SH-SY5Y (cell line): Measurements from ENCODE around the gene ANKMY1.

ENCODE experiments used
- GATA2 ChIP-seq: IDR thresholded peaks from 2 replicates; pipeline ENCODE4 v1.6.1; 2011; ENCODE audit warnings: mild to moderate bottlenecking, low read depth, low read length
- GATA3 ChIP-seq: IDR thresholded peaks from 2 replicates; pipeline ENCODE4 v1.6.1; 2011; ENCODE audit warnings: low read depth, mild to moderate bottlenecking, low read length, moderate library complexity

ANKMY1 gene

DNA sequence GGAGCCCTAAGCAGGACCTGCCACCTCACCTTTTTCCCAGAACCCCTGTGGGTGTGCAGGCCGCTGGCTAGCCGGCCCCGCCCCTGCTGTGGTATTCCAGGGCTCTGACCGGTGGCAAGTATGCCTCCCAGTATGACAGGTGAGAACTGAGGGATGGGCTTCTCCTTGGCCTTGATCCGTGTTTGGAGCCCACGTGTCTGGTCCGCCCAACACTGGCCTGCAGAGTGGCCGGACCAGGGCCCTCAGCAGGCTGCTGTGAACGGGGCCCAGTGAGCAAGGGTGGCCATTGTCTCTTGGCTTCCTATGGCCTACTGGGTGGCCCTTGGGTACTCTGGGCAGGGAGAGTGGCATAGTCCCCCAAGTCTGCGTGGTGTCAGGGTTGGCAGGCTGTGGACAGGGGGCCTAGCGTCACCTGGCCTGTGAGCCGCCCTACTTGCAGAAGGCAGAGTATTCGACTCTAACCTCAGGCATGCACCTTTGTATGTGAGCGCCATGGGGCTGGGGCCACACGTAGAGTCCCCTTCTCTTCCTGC lies 12.3 kb upstream of the ANKMY1 start:
- TF ChIP-seq GATA3 (no peak), GATA2 (no peak)

DNA sequence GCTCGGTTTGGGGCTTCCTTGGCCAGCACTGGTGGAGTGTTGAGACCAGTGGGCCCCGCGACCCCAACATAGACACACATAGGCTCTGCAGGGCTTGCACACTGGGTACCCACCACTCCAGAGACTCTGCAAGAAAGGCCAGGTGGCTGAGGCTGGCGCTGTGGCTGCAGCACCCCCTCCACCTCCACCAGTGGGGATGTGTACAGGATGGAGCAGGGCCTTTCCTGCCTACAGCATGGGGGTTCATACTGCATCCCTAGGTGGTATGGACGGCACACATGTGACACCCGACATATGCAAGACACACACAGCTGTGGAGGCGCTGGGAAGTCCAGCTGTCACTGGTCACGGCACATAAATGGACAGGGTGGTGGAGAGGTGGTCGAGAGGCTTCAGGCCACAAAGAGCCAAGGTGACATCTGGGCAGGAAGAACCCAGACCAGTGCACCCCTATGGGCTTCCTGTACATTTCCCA lies 11.8 kb upstream of the ANKMY1 start:
- TF ChIP-seq GATA2 (no peak), GATA3 (no peak)

DNA sequence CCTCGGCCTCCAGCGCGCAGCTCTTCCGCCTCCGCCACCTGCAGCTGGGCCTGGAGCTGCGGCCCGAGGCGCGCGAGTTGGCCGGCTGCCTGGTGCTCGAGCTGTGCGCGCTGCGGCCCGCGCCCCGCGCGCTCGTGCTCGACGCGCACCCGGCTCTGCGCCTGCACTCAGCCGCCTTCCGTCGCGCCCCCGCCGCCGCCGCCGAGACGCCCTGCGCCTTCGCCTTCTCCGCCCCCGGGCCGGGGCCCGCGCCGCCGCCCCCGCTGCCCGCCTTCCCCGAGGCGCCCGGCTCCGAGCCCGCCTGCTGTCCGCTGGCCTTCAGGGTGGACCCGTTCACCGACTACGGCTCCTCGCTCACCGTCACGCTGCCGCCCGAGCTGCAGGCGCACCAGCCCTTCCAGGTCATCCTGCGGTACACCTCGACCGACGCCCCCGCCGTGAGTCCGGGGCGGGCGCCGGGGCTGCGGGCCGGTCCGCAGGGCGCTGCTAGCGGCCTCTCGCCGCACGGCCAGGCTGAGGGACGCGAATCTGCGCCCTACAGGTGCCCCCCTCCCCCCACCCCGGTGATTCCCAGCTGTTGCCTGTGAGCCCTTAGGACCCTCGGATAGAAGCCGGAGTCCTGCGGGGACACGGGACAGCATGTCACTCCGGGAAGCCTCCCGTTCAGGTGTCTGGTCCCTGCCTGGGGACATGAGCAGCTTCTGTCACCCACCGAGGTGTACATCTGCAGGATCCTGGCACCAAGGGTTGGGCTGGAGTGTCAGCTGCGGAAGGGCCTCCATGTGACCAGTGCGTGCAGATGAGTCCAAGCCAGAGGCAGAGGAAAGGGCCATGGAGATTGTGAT lies 11.1 kb upstream of the ANKMY1 start:
- TF ChIP-seq GATA3 (no peak), GATA2 (no peak)

DNA sequence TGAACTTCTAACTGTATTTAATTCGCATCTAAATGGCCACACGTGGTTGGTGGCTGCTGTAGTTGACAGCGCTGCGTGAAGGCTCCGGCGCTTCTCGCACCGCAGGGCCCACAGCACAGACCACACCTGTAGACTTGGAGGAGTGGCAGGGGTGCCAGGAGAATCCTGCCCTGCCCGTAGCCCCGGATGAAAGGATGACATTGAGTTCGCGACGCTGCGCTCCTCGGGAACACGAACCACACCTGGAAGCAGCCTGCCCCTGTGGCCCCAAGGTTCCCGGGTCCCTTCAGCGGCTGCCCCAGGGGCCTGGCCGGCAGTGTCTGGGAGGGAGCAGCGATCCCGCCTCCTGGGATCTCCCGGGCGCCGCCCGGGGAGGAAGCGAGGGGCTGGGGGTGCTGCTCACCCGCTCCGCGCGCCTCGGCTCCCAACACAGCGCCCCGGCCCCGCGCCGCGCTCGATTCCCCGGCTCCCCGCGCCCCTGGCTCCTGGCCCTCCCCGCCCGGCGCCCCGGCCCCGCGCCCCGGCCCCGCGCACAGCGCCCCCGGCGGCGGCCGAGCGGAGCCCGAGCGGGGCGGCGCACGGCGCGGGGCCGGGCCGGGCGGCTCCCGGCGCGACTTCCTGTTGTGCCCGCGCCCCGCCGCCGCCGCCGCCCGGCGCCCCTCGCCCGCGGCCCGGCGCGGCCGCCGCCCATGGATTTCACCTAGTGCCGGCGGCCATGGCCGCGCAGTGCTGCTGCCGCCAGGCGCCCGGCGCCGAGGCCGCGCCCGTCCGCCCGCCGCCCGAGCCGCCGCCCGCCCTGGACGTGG lies 10.3 kb upstream of the ANKMY1 start, which contains the start of gene RNPEPL1:
TSS of gene RNPEPL1 (plus strand) at position 613 of the 806 bp plus-strand sequence. CDS start at position 716, 103 bp downstream.
- TF ChIP-seq GATA2: no peak

DNA sequence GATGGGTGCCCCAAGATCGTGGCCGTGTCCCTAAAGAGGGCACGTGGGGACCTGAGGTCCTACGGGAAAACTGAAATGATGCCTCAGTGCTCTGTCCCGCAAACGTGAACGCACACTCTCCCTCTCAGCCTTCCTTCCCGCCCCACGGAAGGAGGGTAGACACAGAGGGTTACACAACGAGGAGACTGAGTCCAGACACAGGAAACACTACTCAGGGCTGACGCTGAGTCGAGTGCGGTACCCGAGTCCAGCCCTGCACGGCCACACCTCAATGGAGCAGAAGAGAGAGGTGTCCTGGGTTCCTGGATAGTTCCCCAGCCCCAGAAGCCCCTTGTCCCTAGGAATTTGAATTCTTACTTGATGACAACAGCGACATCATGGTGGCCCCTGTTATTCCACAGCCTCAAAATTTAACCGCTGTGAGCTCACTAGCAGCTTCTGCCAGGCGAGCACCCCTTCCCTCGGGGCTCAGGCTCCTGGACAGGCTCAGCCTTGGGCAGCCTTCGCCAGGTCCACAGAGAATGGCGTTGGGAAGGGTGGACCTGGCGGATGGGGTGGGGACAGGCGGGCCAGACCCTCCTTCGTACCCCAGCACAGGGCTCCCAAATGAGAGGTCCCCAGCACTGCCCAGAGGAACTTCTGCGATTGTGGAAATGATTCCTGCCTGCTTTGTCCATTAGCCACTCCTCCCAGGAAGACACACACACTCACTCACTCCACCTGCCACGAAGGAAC lies 9.5 kb upstream of the ANKMY1 start:
- TF ChIP-seq GATA2: no peak
- TF ChIP-seq GATA3: no peak

DNA sequence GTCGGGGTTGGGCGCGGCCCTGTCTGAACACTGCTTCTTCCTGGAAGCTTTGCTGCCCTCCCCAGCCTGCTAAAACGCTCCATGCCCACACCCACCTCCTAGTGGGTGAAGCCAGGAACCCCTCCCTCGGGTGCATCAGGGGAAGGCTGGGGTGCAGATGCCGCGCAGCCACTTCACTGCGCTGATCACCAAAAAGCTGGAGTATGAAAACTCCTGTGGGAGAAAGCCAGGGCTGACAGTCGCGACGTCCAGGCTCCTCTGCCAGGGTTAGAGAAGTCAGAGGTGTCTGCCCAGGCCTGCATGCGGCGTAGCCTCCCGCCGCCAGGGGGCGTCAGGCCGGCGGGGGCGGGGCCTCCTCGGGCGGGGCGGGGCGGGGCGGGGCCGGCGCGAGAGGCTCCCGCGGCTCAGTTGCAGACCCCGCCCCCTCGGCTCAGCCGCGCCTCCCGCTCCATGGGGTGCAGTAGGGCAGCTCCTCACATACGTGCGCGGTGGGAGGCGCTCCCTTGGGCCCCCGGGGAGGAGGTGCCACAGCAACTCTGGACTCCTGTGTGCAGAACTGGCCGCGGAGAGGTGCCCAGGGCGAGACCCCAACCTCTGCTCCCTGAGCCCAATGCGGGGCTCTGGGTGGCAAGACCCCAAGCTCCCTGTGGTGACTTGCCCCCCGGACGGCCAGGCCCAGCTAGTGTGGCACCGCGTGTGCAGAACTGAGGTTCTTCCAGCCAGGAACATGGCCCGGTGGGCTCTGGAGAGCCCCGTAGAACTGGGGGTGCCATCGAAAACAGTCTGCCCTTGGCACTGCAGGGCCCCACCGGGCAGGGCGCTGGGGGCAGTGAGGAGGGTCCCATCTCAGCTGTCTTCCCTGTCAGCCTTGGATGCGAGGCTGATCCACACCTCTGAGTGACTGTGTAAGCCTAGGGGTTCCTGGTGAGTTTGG lies 8.7 kb upstream of the ANKMY1 start:
- TF ChIP-seq GATA3: no peak
- TF ChIP-seq GATA2: no peak

DNA sequence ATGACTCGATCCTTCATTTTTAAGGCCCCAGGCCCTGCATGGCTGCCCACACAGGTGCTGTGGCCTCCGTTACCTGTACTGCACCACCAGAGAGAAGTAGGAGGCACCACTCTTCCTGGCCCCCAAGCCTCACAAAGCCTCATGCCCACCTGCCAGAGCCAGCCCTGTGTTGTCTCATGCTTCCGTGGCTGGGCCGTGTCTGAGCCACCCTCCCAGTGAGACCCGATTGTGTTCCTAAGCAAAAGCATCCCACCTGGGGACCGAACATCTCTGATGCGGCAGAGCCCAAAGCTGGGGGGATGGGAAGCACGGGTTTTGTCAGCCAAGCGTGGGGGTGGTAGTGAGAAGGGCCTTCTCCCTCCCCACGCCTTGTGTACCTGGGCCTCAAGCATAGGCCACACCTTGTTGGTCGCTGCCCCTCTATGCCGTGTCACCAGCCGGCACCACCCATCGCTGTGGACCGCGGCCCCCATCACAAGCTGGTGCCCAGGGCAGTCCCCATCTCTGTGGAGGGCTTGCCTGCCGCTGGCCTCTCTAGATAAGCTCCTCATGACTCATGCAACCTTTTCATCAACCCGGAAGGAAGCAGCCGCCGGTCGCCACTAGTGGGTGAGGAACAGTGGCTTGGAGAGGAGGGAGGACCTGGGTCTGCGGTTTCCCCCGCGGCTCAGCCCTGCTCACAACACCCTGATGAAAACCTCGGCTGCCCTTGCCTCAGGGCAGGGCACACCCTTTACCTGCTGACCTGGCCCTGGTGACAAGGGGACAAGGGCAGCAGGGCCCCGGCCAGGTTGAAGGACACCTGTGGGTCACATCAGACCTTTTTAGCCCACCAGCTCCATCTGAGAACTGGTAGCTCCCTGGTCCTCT lies 7.8 kb upstream of the ANKMY1 start:
- no peak for TF ChIP-seq GATA3
- no peak for TF ChIP-seq GATA2

DNA sequence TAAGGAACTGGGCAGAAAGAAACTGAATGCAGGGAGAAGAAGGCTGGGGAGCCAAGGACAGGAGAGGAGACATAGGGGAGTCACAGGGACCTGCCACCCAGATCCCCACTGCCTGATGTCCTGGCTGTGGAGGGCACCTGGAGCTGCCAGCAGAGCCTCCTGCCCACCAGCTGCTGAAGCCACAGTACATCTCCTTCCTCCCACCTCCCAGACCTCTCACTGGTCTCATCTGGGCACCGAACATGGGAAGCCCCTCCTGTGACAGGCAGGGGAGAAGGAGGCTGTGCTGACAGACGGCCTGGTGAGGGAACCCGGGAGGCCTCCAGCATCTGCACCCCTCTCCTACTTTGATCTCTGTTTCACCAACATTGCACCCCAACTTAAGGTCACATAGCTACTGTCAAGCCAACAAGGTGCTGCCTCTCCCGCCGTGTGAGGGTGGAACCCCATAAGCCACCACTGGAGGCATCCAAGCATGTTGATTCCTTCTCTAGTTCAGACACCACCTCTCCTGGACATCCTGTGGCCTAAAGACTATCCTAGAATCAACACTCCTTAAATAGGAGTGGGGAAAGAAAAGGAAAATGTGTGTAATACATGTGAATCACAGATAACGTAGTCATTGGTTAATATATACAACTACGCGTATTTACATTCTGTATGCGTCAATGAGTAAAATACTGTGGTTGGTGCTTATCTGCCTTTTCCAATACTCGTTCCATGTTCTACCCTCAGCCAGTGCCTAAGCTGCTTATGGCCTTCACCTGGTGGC lies 7.0 kb upstream of the ANKMY1 start:
- TF ChIP-seq GATA3 (no peak), GATA2 (no peak)

DNA sequence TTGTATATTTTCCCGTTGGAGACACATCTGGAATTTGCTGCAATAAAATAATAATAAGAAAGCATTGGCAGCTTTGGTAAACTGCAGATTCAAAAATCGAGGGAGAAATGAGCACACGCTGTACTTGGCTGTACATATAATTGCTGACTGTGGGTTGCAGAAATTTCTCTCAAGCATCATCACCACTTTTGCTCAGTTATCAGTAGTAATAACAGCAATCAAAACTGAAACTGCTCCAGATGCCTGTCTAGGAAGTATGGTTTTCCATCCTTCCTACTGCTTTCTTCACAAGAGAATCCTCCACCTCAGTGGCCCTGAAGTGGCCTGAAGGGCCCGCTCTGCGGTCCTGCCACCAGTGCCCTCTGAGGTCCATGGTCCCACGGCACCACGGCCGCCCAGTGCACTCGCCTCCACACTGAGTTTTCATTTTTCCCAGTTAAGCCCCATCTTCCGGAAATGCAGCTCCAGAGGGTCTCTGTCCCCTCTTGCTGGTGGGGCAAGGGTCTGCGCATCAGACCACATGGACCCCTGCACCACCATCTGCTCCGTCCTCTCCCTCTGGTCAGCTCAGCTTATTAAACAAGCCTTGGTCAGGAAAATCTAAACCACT lies 6.3 kb upstream of the ANKMY1 start:
- TF ChIP-seq GATA2: no peak
- no peak for TF ChIP-seq GATA3

DNA sequence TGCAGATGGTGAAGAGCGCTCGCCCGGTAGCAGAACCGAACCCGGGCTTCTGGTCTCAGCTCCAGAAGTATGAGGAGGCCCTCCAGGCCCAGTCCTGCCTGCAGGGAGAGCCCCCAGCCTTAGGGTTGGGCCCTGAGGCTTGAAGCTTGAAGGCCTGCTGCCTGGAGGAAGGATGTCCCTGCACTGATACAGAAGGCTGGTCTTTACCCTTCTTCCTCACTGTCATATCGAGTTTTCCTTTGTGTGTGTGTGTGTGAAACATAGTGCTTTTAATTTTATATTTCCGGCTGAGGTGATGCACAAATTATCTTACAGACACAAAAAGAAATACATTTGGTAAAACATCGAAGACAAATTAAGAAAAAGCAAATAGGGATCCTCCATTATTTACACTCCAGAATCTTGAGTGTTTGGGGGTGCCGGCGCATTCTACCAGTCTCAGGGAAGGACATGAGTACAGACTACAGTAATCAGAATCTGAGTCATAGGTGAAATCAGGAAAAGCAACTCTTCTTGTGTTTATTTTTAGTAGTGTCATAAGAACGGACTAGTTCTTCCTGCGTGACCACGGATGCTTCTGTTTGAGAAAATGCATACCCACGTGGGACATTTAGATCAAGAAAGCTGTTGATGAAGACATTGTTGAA lies 3.7 kb upstream of the ANKMY1 start:
- TF ChIP-seq GATA2 (no peak), GATA3 (no peak)
